ENCODE data around the gene DOLPP1.

Gene DOLPP1

GRCh38 chr9:129064499-129064908 is 16.4 kb upstream of the DOLPP1 start:
- no peak for DNase-seq (ENCODE audit: low read depth)

- no peak for DNase-seq (ENCODE audit: low read depth)
Observed at GRCh38 chr9:129068110-129068509, 12.8 kb upstream of the DOLPP1 start.

DNA sequence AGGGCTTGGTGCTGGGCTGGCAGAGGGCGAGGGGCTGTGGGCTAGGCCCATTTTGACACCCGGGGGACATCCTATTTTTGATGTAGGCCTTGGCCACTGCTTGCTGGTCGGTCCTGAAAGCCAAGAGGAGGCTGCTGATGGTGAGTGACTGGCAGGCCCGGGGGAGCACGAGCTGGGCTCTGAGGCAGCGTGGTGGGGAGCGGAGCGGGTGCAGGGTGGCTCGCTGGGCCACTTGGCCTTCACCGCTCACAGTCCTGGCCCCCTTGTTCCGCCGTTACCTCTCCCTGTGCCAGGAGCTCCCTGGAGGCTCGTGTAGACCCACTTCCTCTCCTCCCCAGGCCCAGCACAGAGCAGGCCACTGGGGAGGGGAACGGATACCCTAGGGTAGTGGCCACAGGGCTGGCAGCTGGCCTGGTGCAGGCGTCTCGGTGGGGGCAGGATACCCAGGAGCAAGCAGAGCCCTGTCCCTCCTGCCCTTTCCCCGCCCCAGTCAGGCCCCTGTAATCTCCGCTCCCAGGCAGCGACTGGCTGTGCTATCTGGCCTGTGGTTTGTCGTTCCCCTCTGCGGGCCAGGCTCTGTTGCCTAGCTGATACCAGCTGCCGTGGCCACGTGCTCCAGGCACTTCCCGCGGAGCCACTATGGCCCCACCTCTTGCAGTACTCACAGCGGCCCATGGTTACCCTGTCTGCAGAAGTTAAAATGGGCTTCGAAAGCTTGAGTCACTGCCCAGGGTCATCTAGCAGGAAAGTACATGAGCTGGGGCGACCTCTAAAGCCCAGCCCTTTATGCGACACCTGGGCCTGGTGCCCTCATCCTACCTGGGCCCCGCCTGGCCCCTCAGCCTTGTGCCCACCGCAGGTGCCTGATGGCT is 11.7 kb upstream of the DOLPP1 start:
- no peak for DNase-seq (ENCODE audit: low read depth)

DNA sequence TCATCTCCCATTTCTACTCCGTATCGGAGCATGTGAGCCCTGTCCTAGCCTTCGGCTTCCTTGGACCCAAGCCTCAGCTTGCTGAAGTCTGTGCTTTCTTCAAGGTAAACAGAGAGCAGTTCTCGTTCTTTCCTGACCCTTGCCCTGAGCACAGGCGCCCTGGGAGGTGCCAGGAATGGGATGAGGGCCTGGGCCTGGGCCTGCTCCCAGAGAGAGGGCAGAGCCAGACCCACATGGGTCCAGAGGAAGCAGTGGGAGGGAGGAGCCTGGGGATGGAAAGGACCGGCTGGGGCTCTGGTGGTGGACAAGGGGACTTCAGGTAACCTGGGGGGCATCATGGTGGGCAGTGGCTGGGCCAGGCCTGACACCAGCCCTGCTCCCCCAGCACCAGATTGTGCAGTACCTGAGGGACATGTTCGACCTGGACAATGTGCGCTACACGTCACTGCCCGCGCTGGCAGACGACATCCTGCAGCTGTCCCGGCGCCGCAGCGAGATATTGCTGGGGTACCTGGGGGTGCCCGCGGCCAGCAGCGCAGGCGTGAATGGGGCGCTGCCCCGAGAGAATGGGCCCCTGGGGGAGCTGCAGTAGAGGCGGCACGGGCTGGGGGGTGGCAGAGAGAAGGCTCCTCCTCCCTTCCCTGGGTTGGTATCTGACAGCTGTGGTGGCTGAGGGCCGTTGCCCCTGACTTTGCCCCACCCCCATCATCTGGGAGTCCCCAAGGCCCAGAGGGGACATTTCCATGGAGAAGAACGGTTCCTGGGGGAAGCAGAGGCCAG is 10.9 kb upstream of the DOLPP1 start:
- DNase-seq (ENCODE audit: low read depth), result no peak

DNA sequence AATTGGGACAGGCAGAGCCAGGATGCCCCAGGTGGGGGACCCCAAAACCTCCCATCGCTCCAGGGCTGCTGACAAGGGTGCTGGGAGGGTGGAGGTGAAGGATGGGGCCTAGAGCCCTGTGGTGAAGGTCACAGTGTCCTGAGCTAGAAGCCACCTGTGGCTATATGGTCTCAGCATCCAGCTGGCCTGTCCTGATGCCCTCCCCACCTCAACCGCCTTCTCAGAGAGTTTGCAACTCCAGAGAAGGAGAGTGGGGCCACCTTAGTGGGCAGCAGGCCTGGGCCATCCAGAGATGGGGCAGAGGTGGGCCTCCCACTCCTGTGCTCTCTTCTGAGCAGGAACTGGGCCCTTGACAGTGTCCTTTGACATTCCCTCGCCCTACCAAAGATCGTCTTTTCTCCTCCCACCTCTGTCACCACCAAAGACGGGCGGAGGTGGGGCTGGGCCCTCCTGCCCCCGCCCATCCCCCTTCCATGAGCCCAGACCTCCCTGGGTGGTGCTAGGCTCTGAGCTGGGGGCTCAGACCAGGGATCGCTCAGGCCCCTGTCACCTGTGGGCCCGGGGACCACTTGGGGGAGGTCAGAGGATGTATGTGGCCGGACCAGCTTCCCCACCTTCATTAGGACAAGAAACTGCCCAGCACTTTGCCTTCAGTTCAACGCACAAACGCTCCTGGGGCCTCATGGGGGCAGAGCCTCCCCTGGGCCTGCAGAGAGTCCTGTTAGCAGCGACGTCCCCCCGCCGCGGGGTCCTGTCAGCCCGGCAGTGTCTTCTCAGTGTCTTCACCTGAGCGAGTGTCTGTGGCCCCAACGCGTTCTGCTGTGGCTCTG is 10.0 kb upstream of the DOLPP1 start:
- DNase-seq (ENCODE audit: low read depth), result no peak

- no peak for DNase-seq (ENCODE audit: low read depth)
Observed at GRCh38 chr9:129071526-129072126, 9.3 kb upstream of the DOLPP1 start.

DNA sequence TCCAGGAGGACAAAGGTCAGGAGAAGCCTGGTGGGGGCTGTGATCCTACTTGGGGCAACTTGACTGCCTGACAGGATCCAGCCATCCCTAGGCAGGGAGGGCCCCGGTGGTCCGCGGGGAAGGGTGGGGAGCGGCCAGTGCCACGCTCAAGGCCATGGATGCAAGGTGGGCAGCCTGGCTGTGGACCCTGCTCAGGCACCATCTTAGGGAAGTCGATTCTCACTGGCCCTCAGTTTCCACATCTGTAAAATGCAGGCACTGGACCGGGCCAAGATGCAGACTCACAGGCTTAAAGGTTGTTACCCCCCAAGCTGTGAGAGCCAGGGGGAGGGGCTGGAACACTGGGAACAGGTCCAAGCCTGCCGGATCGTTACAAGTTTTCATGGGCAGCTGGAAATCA is 8.7 kb upstream of the DOLPP1 start:
- DNase-seq (ENCODE audit: low read depth), result no peak

DNA sequence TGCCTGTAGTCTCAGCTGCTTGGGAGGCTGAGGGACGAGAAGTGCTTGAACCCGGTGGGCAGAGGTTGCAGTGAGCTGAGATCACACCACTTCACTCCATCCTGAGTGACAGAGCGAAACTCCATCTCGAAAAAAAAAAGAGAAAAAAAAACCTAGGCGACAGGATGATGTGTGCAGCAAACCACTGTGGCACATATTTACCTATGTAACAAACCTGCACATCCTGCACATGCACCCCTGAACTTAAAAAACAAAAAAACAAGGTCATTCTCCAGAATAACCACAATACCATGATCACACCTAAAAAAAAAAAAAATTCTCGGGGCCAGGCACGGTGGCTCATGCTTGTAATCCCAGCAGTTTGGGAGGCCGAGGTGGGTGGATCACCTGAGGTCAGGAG is 7.5 kb upstream of the DOLPP1 start:
- no peak for DNase-seq (ENCODE audit: low read depth)

- no peak for DNase-seq (ENCODE audit: low read depth)
Observed at GRCh38 chr9:129074106-129074505, 6.8 kb upstream of the DOLPP1 start.

- DNase-seq (ENCODE audit: low read depth), result no peak
Observed at GRCh38 chr9:129075996-129076639, 4.8 kb upstream of the DOLPP1 start.

- DNase-seq (ENCODE audit: low read depth), result no peak
Observed at GRCh38 chr9:129076640-129077037, 4.3 kb upstream of the DOLPP1 start.

GRCh38 chr9:129077236-129077635 is 3.7 kb upstream of the DOLPP1 start:
- no peak for DNase-seq (ENCODE audit: low read depth)

- DNase-seq (ENCODE audit: low read depth), result no peak
Observed at GRCh38 chr9:129078691-129079503, 2.0 kb upstream of the DOLPP1 start.

- DNase-seq (ENCODE audit: low read depth), result no peak
Observed at GRCh38 chr9:129079829-129080228, 1.1 kb upstream of the DOLPP1 start.

- DNase-seq (ENCODE audit: low read depth), result peak; percentile 20
Observed at GRCh38 chr9:129080298-129080600, 662 bp upstream of the DOLPP1 start.

DNA sequence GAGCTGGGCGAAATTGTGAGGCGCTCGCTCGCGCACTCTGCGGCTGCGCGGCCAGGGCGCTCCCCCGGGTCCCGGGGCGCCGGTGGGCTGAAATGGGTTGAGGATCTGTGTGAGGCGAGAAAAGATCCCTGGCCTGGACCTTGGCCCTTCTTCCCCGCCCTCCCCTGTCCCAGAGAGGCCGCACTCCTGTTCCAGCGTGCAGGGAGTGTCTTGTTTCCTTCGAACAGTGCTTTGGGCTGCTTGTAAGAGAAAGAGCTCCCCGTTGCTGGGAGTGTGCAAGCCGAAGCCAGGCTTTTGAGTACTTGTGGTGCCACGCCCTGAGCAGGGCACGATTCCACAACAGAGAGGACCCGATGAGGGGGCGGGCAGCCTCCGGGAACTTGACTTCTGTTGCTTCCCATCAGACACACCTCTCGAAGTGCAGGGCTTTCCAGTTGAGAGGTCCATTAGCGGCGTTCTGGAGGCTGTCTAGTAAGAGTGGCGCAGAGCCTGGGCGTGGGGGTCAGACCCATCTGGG is 535 bp downstream of the DOLPP1 start:
- DNase-seq (ENCODE audit: low read depth), result no peak

DNA sequence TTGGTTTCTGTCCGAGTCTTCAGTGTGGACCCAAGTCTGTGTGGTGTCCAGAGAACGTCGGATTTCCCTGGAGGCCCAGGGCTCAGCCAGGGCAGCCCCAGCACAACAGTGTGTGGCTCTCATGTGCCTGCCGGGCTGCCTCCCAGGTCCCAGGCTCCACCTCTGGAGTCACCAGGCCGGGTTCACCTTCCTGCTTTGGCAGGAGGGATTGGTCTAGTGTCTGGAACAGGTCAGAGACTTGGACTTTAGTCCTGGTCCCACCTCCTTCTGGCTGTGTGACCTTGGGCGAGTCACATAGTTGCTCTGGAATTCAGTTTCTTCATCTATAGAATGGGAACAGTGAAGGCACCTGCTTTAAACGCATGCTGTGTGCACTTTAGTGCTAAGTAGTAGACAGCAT is 3.2 kb downstream of the DOLPP1 start:
- DNase-seq (ENCODE audit: low read depth), result no peak

GRCh38 chr9:129089246-129089645 is 8.3 kb downstream of the DOLPP1 start:
- DNase-seq (ENCODE audit: low read depth), result no peak

GRCh38 chr9:129093602-129094386 is 12.9 kb downstream of the DOLPP1 start:
- no peak for DNase-seq (ENCODE audit: low read depth)
